Measurements from ENCODE around the gene LDLRAD1.
"Not testable (repeated sequence)": the region's sequence is repeated elsewhere in the genome, so short reads cannot be mapped to it uniquely, and the experiment has no call there.

The LDLRAD1 gene

DNA sequence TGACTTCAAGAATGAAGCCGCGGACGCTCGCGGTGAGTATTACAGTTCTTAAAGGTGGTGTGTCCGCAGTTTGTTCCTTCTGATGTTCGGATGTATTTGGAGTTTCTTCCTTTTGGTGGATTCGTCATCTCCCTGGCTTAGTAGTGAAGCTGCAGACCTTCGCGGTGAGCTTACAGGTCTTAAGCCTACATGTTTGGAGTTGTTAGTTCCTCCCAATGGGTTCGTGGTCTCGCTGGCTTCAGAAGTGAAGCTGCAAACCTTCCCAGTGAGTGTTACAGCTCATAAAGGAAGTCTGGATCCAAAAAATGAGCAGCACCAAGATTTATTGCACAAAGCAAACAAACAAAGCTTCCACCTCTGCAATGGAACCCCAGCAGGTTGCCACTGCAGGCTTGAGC, 14.7 kb downstream of the LDLRAD1 start:
- ChIA-PET POLR2A (no interaction called here), CTCF (interaction anchor here (0.8 kb wide), 1 partner anchor 12 kb away, joined by 3 read pairs; no protein-coding TSS in a partner anchor)
- peaks cover 0 to under 1% (median 0%) of the 10 kb centered on the region in 5 experiments for H3K27me3 ChIP-seq (replicated peaks in 2 of 5; ENCODE audit: control insufficient read depth in 4 of 5, insufficient read depth in 5 of 5, low read length in 4 of 5)
- H3K36me3 ChIP-seq (ENCODE audit: control insufficient read depth in 4 of 4, insufficient read depth in 4 of 4, low read length in 3 of 4), result no peaks in the 10 kb centered on the region
- 89% methylated on average over 12 of the region's 12 CpGs for WGBS (ENCODE audit: insufficient coverage)
- no peaks in the 10 kb centered on the region for H3K4me1 ChIP-seq (ENCODE audit: control extremely low read depth in 1 of 4, control insufficient read depth in 4 of 4, insufficient read depth in 4 of 4, low read length in 3 of 4)
- H3K4me3 ChIP-seq (ENCODE audit: control insufficient read depth in 1 of 7, extremely low read depth in 1 of 7, insufficient read depth in 4 of 7, low read depth in 2 of 7, low read length in 6 of 7), result no peak overlapping the region
- H3K27ac ChIP-seq (ENCODE audit: insufficient read depth in 1 of 2, low read depth in 1 of 2, low read length in 2 of 2, poor library complexity in 1 of 2, severe bottlenecking in 2 of 2), result no peak overlapping the region
- peaks cover 0 to 3% (median 0%) of the 10 kb centered on the region in 5 experiments for H3K9me3 ChIP-seq (ENCODE audit: control extremely low read depth in 1 of 5, control insufficient read depth in 4 of 5, insufficient read depth in 2 of 5, low read depth in 1 of 5, low read length in 4 of 5)
- DNase-seq, result no peak

DNA sequence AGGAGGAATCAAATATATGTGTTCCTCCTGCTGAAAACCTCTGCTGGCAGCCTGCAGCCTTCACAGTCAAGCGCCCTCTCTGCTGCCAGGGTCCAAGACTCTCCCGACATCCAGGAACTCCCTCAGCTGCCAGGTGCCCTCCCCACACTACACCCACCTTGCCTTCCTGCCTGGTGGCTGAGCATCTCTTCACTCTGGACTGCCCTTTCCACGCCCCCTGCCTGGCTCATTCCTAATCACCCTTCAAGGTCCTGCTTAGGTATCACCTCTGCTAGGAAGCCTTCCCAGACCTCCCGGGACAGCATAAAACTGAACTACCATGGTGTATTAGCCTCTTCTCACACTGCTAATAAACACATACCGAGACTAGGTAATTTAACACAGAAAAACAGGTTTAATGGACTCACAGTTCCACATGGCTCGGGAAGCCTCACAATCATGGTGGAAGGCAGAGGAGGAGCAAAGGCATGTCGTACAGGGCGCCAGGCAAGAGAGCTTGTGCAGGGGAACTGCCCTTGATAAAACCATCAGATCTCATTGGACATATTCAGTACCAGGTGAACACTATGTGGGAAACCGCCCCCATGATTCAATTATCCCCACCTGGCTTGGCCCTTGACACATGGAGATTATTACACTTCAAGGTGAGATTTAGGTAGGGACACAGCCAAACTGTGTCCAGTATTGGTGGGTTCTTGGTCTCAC, 15.3 kb downstream of the LDLRAD1 start:
- H3K27me3 ChIP-seq (replicated peaks in 2 of 5; ENCODE audit: control insufficient read depth in 4 of 5, insufficient read depth in 5 of 5, low read length in 4 of 5), result peaks cover 0 to 3% (median 0%) of the 10 kb centered on the region in 5 experiments
- POLR2A ChIA-PET, result no interaction called here
- H3K27ac ChIP-seq (ENCODE audit: insufficient read depth in 1 of 2, low read depth in 1 of 2, low read length in 2 of 2, poor library complexity in 1 of 2, severe bottlenecking in 2 of 2), result no peak overlapping the region
- CTCF ChIA-PET, result interaction anchor here (0.8 kb wide), 1 partner anchor 13 kb away, joined by 3 read pairs; no protein-coding TSS in a partner anchor
- H3K9me3 ChIP-seq (ENCODE audit: control extremely low read depth in 1 of 5, control insufficient read depth in 4 of 5, insufficient read depth in 2 of 5, low read depth in 1 of 5, low read length in 4 of 5), result peaks cover 0 to 3% (median 0%) of the 10 kb centered on the region in 5 experiments
- H3K4me1 ChIP-seq (ENCODE audit: control extremely low read depth in 1 of 4, control insufficient read depth in 4 of 4, insufficient read depth in 4 of 4, low read length in 3 of 4), result no peaks in the 10 kb centered on the region
- H3K36me3 ChIP-seq (ENCODE audit: control insufficient read depth in 4 of 4, insufficient read depth in 4 of 4, low read length in 3 of 4), result no peaks in the 10 kb centered on the region
- no peak for DNase-seq
- H3K4me3 ChIP-seq (ENCODE audit: control insufficient read depth in 1 of 7, extremely low read depth in 1 of 7, insufficient read depth in 4 of 7, low read depth in 2 of 7, low read length in 6 of 7), result no peak overlapping the region
- 67% methylated on average over 7 of the region's 9 CpGs for WGBS (ENCODE audit: insufficient coverage)

DNA sequence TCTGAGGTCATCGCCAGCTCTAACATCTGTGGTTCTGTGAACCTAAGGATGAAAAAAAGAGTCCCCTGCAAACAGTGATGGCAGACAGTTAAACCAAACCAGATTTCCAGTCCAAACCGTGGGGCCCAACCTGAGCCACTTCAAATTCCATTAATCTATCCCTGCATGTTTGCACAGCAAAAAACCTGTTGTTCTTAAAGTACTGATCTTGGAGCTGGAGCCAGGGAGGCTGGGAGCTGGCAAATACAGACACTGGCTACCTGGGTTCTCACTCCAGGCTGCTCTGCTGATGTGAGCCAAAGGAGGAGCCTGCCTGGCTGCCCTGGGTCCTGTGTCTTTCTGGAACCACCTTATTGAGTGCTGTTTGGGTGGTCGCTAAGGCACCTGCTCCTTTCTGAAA, 16.4 kb downstream of the LDLRAD1 start:
- CTCF ChIA-PET, result no interaction called here
- 67% methylated on average over 1 of the region's 3 CpGs for WGBS (ENCODE audit: insufficient coverage)
- no peak overlapping the region for H3K27ac ChIP-seq (ENCODE audit: insufficient read depth in 1 of 2, low read depth in 1 of 2, low read length in 2 of 2, poor library complexity in 1 of 2, severe bottlenecking in 2 of 2)

DNA sequence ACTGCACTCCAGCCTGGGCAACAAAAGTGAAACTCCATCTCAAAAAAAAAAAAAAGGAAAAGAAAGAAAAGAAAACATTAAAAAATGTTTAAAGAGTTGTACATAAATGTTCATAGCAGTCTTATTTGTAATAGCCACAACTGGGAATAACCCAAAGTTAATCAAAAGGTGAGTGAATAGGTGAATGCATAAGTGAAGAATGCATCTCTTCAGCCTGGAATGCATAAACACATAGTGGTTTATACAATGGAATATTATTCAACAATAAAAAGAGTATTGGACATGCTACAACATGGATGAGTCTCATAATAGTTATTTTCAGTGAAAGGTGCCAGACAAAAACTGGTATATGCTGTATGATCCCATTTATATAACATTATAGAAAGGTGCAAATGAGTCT, 18.1 kb downstream of the LDLRAD1 start:
- Histone ChIP-seq H3K4me1 (ENCODE audit: control extremely low read depth in 1 of 4, control insufficient read depth in 4 of 4, insufficient read depth in 4 of 4, low read length in 3 of 4) (no peaks in the 10 kb centered on the region), H3K36me3 (ENCODE audit: control insufficient read depth in 4 of 4, insufficient read depth in 4 of 4, low read length in 3 of 4) (no peaks in the 10 kb centered on the region), H3K4me3 (ENCODE audit: control insufficient read depth in 1 of 7, extremely low read depth in 1 of 7, insufficient read depth in 4 of 7, low read depth in 2 of 7, low read length in 6 of 7) (no peak overlapping the region), H3K9me3 (ENCODE audit: control extremely low read depth in 1 of 5, control insufficient read depth in 4 of 5, insufficient read depth in 2 of 5, low read depth in 1 of 5, low read length in 4 of 5) (peaks cover 0 to 3% (median 0%) of the 10 kb centered on the region in 5 experiments), H3K27ac (ENCODE audit: insufficient read depth in 1 of 2, low read depth in 1 of 2, low read length in 2 of 2, poor library complexity in 1 of 2, severe bottlenecking in 2 of 2) (no peak overlapping the region), H3K27me3 (replicated peaks in 2 of 5; ENCODE audit: control insufficient read depth in 4 of 5, insufficient read depth in 5 of 5, low read length in 4 of 5) (peaks cover 0 to 3% (median 0%) of the 10 kb centered on the region in 5 experiments)
- CTCF ChIA-PET, result no interaction called here
- DNase-seq, result no peak
- POLR2A ChIA-PET, result no interaction called here

More for the DNA sequence above, 16.4 kb downstream of the LDLRAD1 start:
- H3K36me3 ChIP-seq (ENCODE audit: control insufficient read depth in 4 of 4, insufficient read depth in 4 of 4, low read length in 3 of 4), result no peaks in the 10 kb centered on the region
- POLR2A ChIA-PET, result no interaction called here
- H3K4me3 ChIP-seq (ENCODE audit: control insufficient read depth in 1 of 7, extremely low read depth in 1 of 7, insufficient read depth in 4 of 7, low read depth in 2 of 7, low read length in 6 of 7), result no peak overlapping the region
- DNase-seq, result no peak
- H3K9me3 ChIP-seq (ENCODE audit: control extremely low read depth in 1 of 5, control insufficient read depth in 4 of 5, insufficient read depth in 2 of 5, low read depth in 1 of 5, low read length in 4 of 5), result peaks cover 0 to 3% (median 0%) of the 10 kb centered on the region in 5 experiments
- peaks cover 0 to 3% (median 0%) of the 10 kb centered on the region in 5 experiments for H3K27me3 ChIP-seq (replicated peaks in 2 of 5; ENCODE audit: control insufficient read depth in 4 of 5, insufficient read depth in 5 of 5, low read length in 4 of 5)
- H3K4me1 ChIP-seq (ENCODE audit: control extremely low read depth in 1 of 4, control insufficient read depth in 4 of 4, insufficient read depth in 4 of 4, low read length in 3 of 4), result no peaks in the 10 kb centered on the region

DNA sequence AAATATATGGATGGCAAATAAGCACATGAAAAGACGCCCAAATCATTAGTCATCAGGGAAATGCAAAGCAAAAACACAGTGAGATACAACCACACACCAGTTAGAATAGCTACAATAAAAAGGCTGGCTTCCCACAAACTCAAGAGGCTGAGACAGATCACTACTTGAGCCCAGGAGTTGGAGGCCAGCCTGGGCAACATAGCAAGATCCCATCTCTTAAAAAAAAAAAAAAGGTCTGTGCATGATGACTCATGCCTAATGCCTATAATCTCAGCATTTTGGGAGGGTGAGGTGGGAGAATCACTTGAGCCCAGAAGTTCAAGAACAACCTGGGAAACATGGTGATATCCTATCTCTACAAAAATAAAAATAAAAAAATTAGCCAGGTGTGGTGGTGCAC, 19.8 kb downstream of the LDLRAD1 start:
- no peaks in the 10 kb centered on the region for H3K36me3 ChIP-seq (ENCODE audit: control insufficient read depth in 4 of 4, insufficient read depth in 4 of 4, low read length in 3 of 4)
- H3K4me1 ChIP-seq (ENCODE audit: control extremely low read depth in 1 of 4, control insufficient read depth in 4 of 4, insufficient read depth in 4 of 4, low read length in 3 of 4), result no peaks in the 10 kb centered on the region
- no CpG with 5 or more reads among the region's 1 CpG for WGBS (ENCODE audit: insufficient coverage)
- peaks cover 0 to 2% (median 0%) of the 10 kb centered on the region in 5 experiments for H3K9me3 ChIP-seq (ENCODE audit: control extremely low read depth in 1 of 5, control insufficient read depth in 4 of 5, insufficient read depth in 2 of 5, low read depth in 1 of 5, low read length in 4 of 5)
- no peak overlapping the region for H3K27ac ChIP-seq (ENCODE audit: insufficient read depth in 1 of 2, low read depth in 1 of 2, low read length in 2 of 2, poor library complexity in 1 of 2, severe bottlenecking in 2 of 2)
- POLR2A ChIA-PET, result interaction anchor here (0.6 kb wide), 1 partner anchor 425 kb away, joined by 3 read pairs; no protein-coding TSS in a partner anchor
- peaks cover 0 to 3% (median 0%) of the 10 kb centered on the region in 5 experiments for H3K27me3 ChIP-seq (replicated peaks in 2 of 5; ENCODE audit: control insufficient read depth in 4 of 5, insufficient read depth in 5 of 5, low read length in 4 of 5)
- CTCF ChIA-PET, result no interaction called here
- no peak overlapping the region for H3K4me3 ChIP-seq (ENCODE audit: control insufficient read depth in 1 of 7, extremely low read depth in 1 of 7, insufficient read depth in 4 of 7, low read depth in 2 of 7, low read length in 6 of 7)
- DNase-seq, result no peak

DNA sequence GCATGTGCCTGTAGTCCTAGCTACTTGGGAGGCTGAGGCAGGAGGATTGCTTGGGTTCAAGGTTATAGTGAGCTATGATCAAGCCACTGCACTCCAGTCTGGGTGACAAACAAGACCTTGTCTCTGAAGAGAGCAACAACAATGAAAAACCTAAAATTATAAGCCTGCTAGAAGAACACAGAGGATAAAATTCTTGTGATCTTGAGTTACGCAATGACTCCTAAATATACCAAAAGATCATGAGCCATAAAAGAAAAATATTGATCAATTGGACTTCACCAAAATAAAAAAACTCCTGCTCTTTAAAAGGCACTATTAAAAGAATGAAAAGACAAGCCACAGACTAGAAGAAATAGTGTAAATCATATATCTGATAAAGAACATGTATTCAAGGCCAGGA, 22.3 kb downstream of the LDLRAD1 start:
- ChIA-PET CTCF (no interaction called here), POLR2A (no interaction called here)
- Histone ChIP-seq H3K27ac (ENCODE audit: insufficient read depth in 1 of 2, low read depth in 1 of 2, low read length in 2 of 2, poor library complexity in 1 of 2, severe bottlenecking in 2 of 2) (no peak overlapping the region), H3K4me1 (ENCODE audit: control extremely low read depth in 1 of 4, control insufficient read depth in 4 of 4, insufficient read depth in 4 of 4, low read length in 3 of 4) (no peaks in the 10 kb centered on the region), H3K36me3 (ENCODE audit: control insufficient read depth in 4 of 4, insufficient read depth in 4 of 4, low read length in 3 of 4) (no peaks in the 10 kb centered on the region), H3K27me3 (replicated peaks in 2 of 5; ENCODE audit: control insufficient read depth in 4 of 5, insufficient read depth in 5 of 5, low read length in 4 of 5) (peaks cover 0 to 3% (median 0%) of the 10 kb centered on the region in 5 experiments), H3K4me3 (ENCODE audit: control insufficient read depth in 1 of 7, extremely low read depth in 1 of 7, insufficient read depth in 4 of 7, low read depth in 2 of 7, low read length in 6 of 7) (no peak overlapping the region), H3K9me3 (ENCODE audit: control extremely low read depth in 1 of 5, control insufficient read depth in 4 of 5, insufficient read depth in 2 of 5, low read depth in 1 of 5, low read length in 4 of 5) (peaks cover 0 to 13% (median 6%) of the 10 kb centered on the region in 5 experiments)
- no CpG with 5 or more reads among the region's 1 CpG for WGBS (ENCODE audit: insufficient coverage)
- DNase-seq, result no peak

DNA sequence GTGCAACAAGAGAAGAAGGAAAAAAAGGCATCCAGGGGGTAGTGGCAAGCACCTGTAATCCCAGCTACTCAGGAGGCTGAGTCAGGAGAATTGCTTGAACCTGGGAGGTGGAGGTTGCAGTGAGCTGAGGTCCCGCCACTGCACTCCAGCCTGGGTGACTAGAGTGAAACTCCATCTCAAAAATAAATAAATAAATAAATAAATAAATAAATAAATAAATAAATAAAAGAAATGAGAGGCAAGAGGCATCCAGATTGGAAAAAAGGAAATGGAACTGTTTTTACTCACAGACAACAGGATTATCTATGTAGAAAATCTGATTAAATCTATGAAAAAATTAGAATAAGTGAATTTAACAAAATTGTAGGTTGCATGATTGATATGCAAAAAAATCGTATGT, 23.5 kb downstream of the LDLRAD1 start:
- CTCF ChIA-PET; H3K27ac ChIP-seq (ENCODE audit: insufficient read depth in 1 of 2, low read depth in 1 of 2, low read length in 2 of 2, poor library complexity in 1 of 2, severe bottlenecking in 2 of 2); POLR2A ChIA-PET; H3K4me3 ChIP-seq (ENCODE audit: control insufficient read depth in 1 of 7, extremely low read depth in 1 of 7, insufficient read depth in 4 of 7, low read depth in 2 of 7, low read length in 6 of 7); H3K4me1 ChIP-seq (ENCODE audit: control extremely low read depth in 1 of 4, control insufficient read depth in 4 of 4, insufficient read depth in 4 of 4, low read length in 3 of 4); H3K27me3 ChIP-seq (replicated peaks in 2 of 5; ENCODE audit: control insufficient read depth in 4 of 5, insufficient read depth in 5 of 5, low read length in 4 of 5); DNase-seq; H3K36me3 ChIP-seq (ENCODE audit: control insufficient read depth in 4 of 4, insufficient read depth in 4 of 4, low read length in 3 of 4): not testable (repeated sequence)
- peaks cover 0 to 13% (median 6%) of the 10 kb centered on the region in 5 experiments for H3K9me3 ChIP-seq (ENCODE audit: control extremely low read depth in 1 of 5, control insufficient read depth in 4 of 5, insufficient read depth in 2 of 5, low read depth in 1 of 5, low read length in 4 of 5)
- no CpG with 5 or more reads among the region's 2 CpGs for WGBS (ENCODE audit: insufficient coverage)

Measured in common myeloid progenitor, CD34-positive (primary cell).